IPS-NIHi7 (cell line): ENCODE data around the gene TBC1D10A.
A peak's percentile ranks its signal among the peaks of the same experiment; 100 is the strongest.

Source experiments
- DNase-seq: peaks from one replicate; pipeline ENCODE4 v3.0.0; 2012; ENCODE audit warnings: mixed read lengths; ENCODE audit errors: extremely low spot score

Gene TBC1D10A

GRCh38 chr22:30320021-30320556 is 6.7 kb downstream of the TBC1D10A start:
- no peak for DNase-seq

GRCh38 chr22:30318799-30319419 is 7.8 kb downstream of the TBC1D10A start:
- DNase-seq: no peak

- DNase-seq: no peak
Observed at GRCh38 chr22:30317778-30318177, 9.0 kb downstream of the TBC1D10A start.

- DNase-seq: no peak
Observed at GRCh38 chr22:30315962-30316576, 10.7 kb downstream of the TBC1D10A start.

- peak; percentile 33 for DNase-seq
Observed at GRCh38 chr22:30314915-30315314, 11.8 kb downstream of the TBC1D10A start.

- DNase-seq: no peak
Observed at GRCh38 chr22:30313527-30314363, 13.0 kb downstream of the TBC1D10A start.

- no peak for DNase-seq
Observed at GRCh38 chr22:30312053-30312452, 14.7 kb downstream of the TBC1D10A start.

GRCh38 chr22:30310881-30311771 is 15.6 kb downstream of the TBC1D10A start:
- no peak for DNase-seq

GRCh38 chr22:30309951-30310741 is 16.6 kb downstream of the TBC1D10A start:
- DNase-seq: no peak

GRCh38 chr22:30308518-30309230 is 18.1 kb downstream of the TBC1D10A start:
- no peak for DNase-seq

GRCh38 chr22:30308093-30308492 is 18.6 kb downstream of the TBC1D10A start:
- DNase-seq: no peak

- no peak for DNase-seq
Observed at GRCh38 chr22:30307041-30307574, 19.6 kb downstream of the TBC1D10A start.

- DNase-seq: no peak
Observed at GRCh38 chr22:30306627-30307011, 20.1 kb downstream of the TBC1D10A start.

GRCh38 chr22:30305906-30306626 is 20.7 kb downstream of the TBC1D10A start:
- DNase-seq: no peak

GRCh38 chr22:30305519-30305905 is 21.2 kb downstream of the TBC1D10A start:
- DNase-seq: no peak

GRCh38 chr22:30304495-30305244 is 22.1 kb downstream of the TBC1D10A start:
- no peak for DNase-seq

- DNase-seq: no peak
Observed at GRCh38 chr22:30302810-30303138, 24.0 kb downstream of the TBC1D10A start.

GRCh38 chr22:30301995-30302809 is 24.5 kb downstream of the TBC1D10A start:
- DNase-seq: no peak
